SH-SY5Y (cell line): ENCODE data around the gene RASGRP2.

Experiments
- GATA2 ChIP-seq: IDR thresholded peaks from 2 replicates; pipeline ENCODE4 v1.6.1; 2011; ENCODE audit warnings: mild to moderate bottlenecking, low read depth, low read length
- GATA3 ChIP-seq: IDR thresholded peaks from 2 replicates; pipeline ENCODE4 v1.6.1; 2011; ENCODE audit warnings: low read depth, mild to moderate bottlenecking, low read length, moderate library complexity

- no peak for TF ChIP-seq GATA2
- TF ChIP-seq GATA3: no peak
These were observed 64.1 kb downstream of the RASGRP2 start for GRCh38 chr11:64679846-64680245.
